WTC11 (cell line): ENCODE data around the gene PITPNM1. TPM values are rescaled to one million over a fixed set of nuclear protein-coding genes. Genes with fewer than 3 reads are reported as not detected.
"Not testable (repeated sequence)": the region's sequence is repeated elsewhere in the genome, so short reads cannot be mapped to it uniquely, and the experiment has no call there.

ENCODE experiments used
- ATAC-seq: fragments of 200-7000 bp; cut with Tn5 transposase; 2 replicates; pipeline ENCODE4 v1.10.0; 2021; ENCODE audit warnings: mild to moderate bottlenecking, moderate library complexity
- CTCF ChIA-PET: fragments of 300-600 bp; sonication (Branson Sonifier 250); formaldehyde crosslinking; loops from one replicate; lab custom pipeline; 2021; ENCODE audit warnings: antibody characterized with exemption; lab: Charles Lee
- POLR2A ChIA-PET: fragments of 350-600 bp; sonication (Branson Sonifier 250); formaldehyde crosslinking; loops from one replicate; lab custom pipeline; 2021; ENCODE audit warnings: antibody characterized with exemption; lab: Charles Lee
- DNase-seq: peaks from one replicate; pipeline ENCODE4 v3.0.0; 2021; ENCODE audit warnings: low spot score
- H3K27ac Mint-ChIP-seq: 2 replicates; pipeline ENCODE4 v1.8.0; 2021; ENCODE audit warnings: mixed read lengths
- H3K27me3 Mint-ChIP-seq: 2 replicates; pipeline ENCODE4 v1.8.0; 2021; ENCODE audit warnings: low read depth, mild to moderate bottlenecking, moderate library complexity, mixed read lengths
- H3K36me3 Mint-ChIP-seq: 2 replicates; pipeline ENCODE4 v1.8.0; 2021; ENCODE audit warnings: mixed read lengths
- H3K4me1 Mint-ChIP-seq: 2 replicates; pipeline ENCODE4 v1.8.0; 2022; ENCODE audit warnings: mixed read lengths
- H3K4me3 Mint-ChIP-seq: 2 replicates; pipeline ENCODE4 v1.8.0; 2021; ENCODE audit warnings: mild to moderate bottlenecking, moderate library complexity, mixed read lengths
- H3K9me3 Mint-ChIP-seq: 2 replicates; pipeline ENCODE4 v1.8.0; 2021; ENCODE audit warnings: mixed read lengths
- AR ChIP-seq: fragments of 250-450 bp; sonication (Bioruptor Pico); IDR thresholded peaks from 2 replicates; pipeline ENCODE4 v1.9.0; 2021; ENCODE audit warnings: mild to moderate bottlenecking
- ATF1 ChIP-seq: sonication (generic); formaldehyde crosslinking; IDR thresholded peaks from 2 replicates; pipeline ENCODE4 v1.8.1; 2023; ENCODE audit warnings: mild to moderate bottlenecking, moderate library complexity, missing genetic modification reagents
- CREM ChIP-seq: sonication (generic); formaldehyde crosslinking; IDR thresholded peaks from 2 replicates; pipeline ENCODE4 v1.8.1; 2022; ENCODE audit warnings: mild to moderate bottlenecking, missing genetic modification reagents, moderate library complexity
- FOXK1 ChIP-seq: sonication (generic); formaldehyde crosslinking; IDR thresholded peaks from 2 replicates; pipeline ENCODE4 v1.8.0; 2022; ENCODE audit warnings: mild to moderate bottlenecking, moderate library complexity, missing genetic modification reagents
- FOXP4 ChIP-seq: sonication (generic); formaldehyde crosslinking; IDR thresholded peaks from 2 replicates; pipeline ENCODE4 v1.8.0; 2022; ENCODE audit warnings: mild to moderate bottlenecking, missing genetic modification reagents
- GTF2I ChIP-seq: fragments of 250-450 bp; sonication (Bioruptor Pico); conservative IDR thresholded peaks from 2 replicates; pipeline ENCODE4 v1.4.0; 2021; ENCODE audit warnings: mild to moderate bottlenecking
- JAZF1 ChIP-seq: fragments of 250-450 bp; sonication (Bioruptor Pico); IDR thresholded peaks from 2 replicates; pipeline ENCODE4 v1.9.0; 2021; ENCODE audit warnings: moderate library complexity, mild to moderate bottlenecking, inconsistent platforms
- KAT7 ChIP-seq: sonication (generic); formaldehyde crosslinking; IDR thresholded peaks from 2 replicates; pipeline ENCODE4 v1.8.1; 2023; ENCODE audit warnings: missing genetic modification reagents, mild to moderate bottlenecking, borderline replicate concordance
- MXD4 ChIP-seq: fragments of 250-450 bp; sonication (Bioruptor Pico); IDR thresholded peaks from 2 replicates; pipeline ENCODE4 v1.8.0; 2021; ENCODE audit warnings: mild to moderate bottlenecking, moderate library complexity, borderline replicate concordance
- NFYB ChIP-seq: sonication (generic); formaldehyde crosslinking; conservative IDR thresholded peaks from 2 replicates; pipeline ENCODE4 v1.8.0; 2022; ENCODE audit warnings: low read depth, missing genetic modification reagents
- NR1H2 ChIP-seq: sonication (generic); formaldehyde crosslinking; IDR thresholded peaks from 2 replicates; pipeline ENCODE4 v1.9.0; 2021; ENCODE audit warnings: mild to moderate bottlenecking, moderate library complexity, missing genetic modification reagents
- PRRX2 ChIP-seq: fragments of 250-450 bp; sonication (Bioruptor Pico); IDR thresholded peaks from 2 replicates; pipeline ENCODE4 v1.8.0; 2021; ENCODE audit warnings: mild to moderate bottlenecking
- SOX15 ChIP-seq: fragments of 250-450 bp; sonication (Bioruptor Pico); IDR thresholded peaks from 2 replicates; pipeline ENCODE4 v1.9.0; 2021; ENCODE audit warnings: mild to moderate bottlenecking
- TCF7 ChIP-seq: sonication (generic); formaldehyde crosslinking; IDR thresholded peaks from 2 replicates; pipeline ENCODE4 v1.8.0; 2022; ENCODE audit warnings: mild to moderate bottlenecking, low read depth, missing genetic modification reagents, moderate library complexity
- TP53 ChIP-seq: sonication (generic); formaldehyde crosslinking; IDR thresholded peaks from 2 replicates; pipeline ENCODE4 v1.8.1; 2023; ENCODE audit warnings: mild to moderate bottlenecking, missing genetic modification reagents
- USF1 ChIP-seq: sonication (generic); formaldehyde crosslinking; IDR thresholded peaks from 2 replicates; pipeline ENCODE4 v1.8.0; 2022; ENCODE audit warnings: mild to moderate bottlenecking, missing genetic modification reagents
- USF2 ChIP-seq: sonication (generic); formaldehyde crosslinking; IDR thresholded peaks from 2 replicates; pipeline ENCODE4 v1.8.1; 2023; ENCODE audit warnings: mild to moderate bottlenecking, missing genetic modification reagents, moderate library complexity
- ZNF263 ChIP-seq: sonication (generic); formaldehyde crosslinking; IDR thresholded peaks from 2 replicates; pipeline ENCODE4 v1.8.1; 2022; ENCODE audit warnings: low read depth, mild to moderate bottlenecking, moderate library complexity, missing genetic modification reagents
- ZNF317 ChIP-seq: sonication (generic); formaldehyde crosslinking; IDR thresholded peaks from 2 replicates; pipeline ENCODE4 v1.8.1; 2023; ENCODE audit warnings: low read depth, mild to moderate bottlenecking, moderate library complexity, missing genetic modification reagents, borderline replicate concordance
- ZNF423 ChIP-seq: fragments of 250-450 bp; sonication (Bioruptor Pico); IDR thresholded peaks from 2 replicates; pipeline ENCODE4 v2.1.2; 2022; ENCODE audit warnings: mild to moderate bottlenecking, moderate library complexity
- total RNA-seq: library from RNA; stranded (reverse); gene quantifications from 3 replicates; pipeline ENCODE4 v1.2.3, GENCODE V29; 2021

PITPNM1 gene
- total RNA-seq, 1 experiment from 2014 or later, result 55.4 TPM

- TF ChIP-seq AR (CRISPR knock-in tag), result no peak
- TF ChIP-seq FOXK1 (CRISPR knock-in tag), result no peak
Measured at GRCh38 chr11:67551127-67551526, 46.0 kb upstream of the PITPNM1 start (continued).

GRCh38 chr11:67548555-67549110 lies 43.5 kb upstream of the PITPNM1 start:
- Mint-ChIP-seq H3K9me3 (peaks cover 29% of the 10 kb centered on the region), H3K27me3 (peaks cover 21% of the 10 kb centered on the region), H3K27ac (no peak overlapping the region), H3K4me3 (no peak overlapping the region), H3K36me3 (peaks cover 23% of the 10 kb centered on the region), H3K4me1 (no peaks in the 10 kb centered on the region)
- ChIA-PET POLR2A (no interaction called here), CTCF (interaction anchor here (0.6 to 2.3 kb wide), 2 partner anchors 24 to 201 kb away, joined by 3 to 8 read pairs; no protein-coding TSS in a partner anchor)
- ATAC-seq (no peak), DNase-seq (no peak)
- TF ChIP-seq GTF2I (CRISPR knock-in tag) (no peak), ZNF423 (CRISPR knock-in tag) (no peak), CREM (CRISPR knock-in tag) (no peak), ZNF263 (no peak), TP53 (no peak), NR1H2 (CRISPR knock-in tag) (no peak), SOX15 (no peak), USF1 (CRISPR knock-in tag) (no peak), TCF7 (CRISPR knock-in tag) (no peak), MXD4 (CRISPR knock-in tag) (no peak), ATF1 (no peak), PRRX2 (CRISPR knock-in tag) (no peak), KAT7 (no peak)

GRCh38 chr11:67548112-67548511 lies 42.9 kb upstream of the PITPNM1 start:
- H3K4me3 Mint-ChIP-seq, H3K4me1 Mint-ChIP-seq, H3K27ac Mint-ChIP-seq, ATAC-seq, DNase-seq, POLR2A ChIA-PET: not testable (repeated sequence)
- Mint-ChIP-seq H3K36me3 (peaks cover 23% of the 10 kb centered on the region), H3K27me3 (peaks cover 21% of the 10 kb centered on the region), H3K9me3 (peaks cover 29% of the 10 kb centered on the region)
- CTCF ChIA-PET, result interaction anchor here (1.2 to 2.3 kb wide), 2 partner anchors 25 to 146 kb away, joined by 3 to 8 read pairs; partner anchors contain the start of gene PPP1CA

- ATAC-seq, result peak; percentile 74
Measured at GRCh38 chr11:67545280-67545679, 40.1 kb upstream of the PITPNM1 start.

More at GRCh38 chr11:67545280-67545679, 40.1 kb upstream of the PITPNM1 start:
- TF ChIP-seq JAZF1 (CRISPR knock-in tag), result no peak
- no peak for TF ChIP-seq ZNF317 (CRISPR knock-in tag)
- peak; percentile 70; the same call in 1 of the 2 replicates for TF ChIP-seq USF1 (CRISPR knock-in tag)
- TF ChIP-seq FOXP4 (CRISPR knock-in tag), result no peak
- no peak for TF ChIP-seq NFYB (CRISPR knock-in tag)
- peak; percentile 83 for TF ChIP-seq USF2
- TF ChIP-seq, all 79 proteins: peak for 2
- peak; percentile 36 for DNase-seq
- POLR2A ChIA-PET, result interaction anchor here (0.7 to 1.0 kb wide), 2 partner anchors 85 to 495 kb away, joined by 3 to 4 read pairs; partner anchors contain the start of gene NUDT8
- H3K4me1 Mint-ChIP-seq, result peaks cover 6% of the 10 kb centered on the region
- peaks cover 6% of the 10 kb centered on the region for H3K36me3 Mint-ChIP-seq
- H3K27ac Mint-ChIP-seq, result no peak overlapping the region
- peaks cover 8% of the 10 kb centered on the region for H3K9me3 Mint-ChIP-seq
- H3K27me3 Mint-ChIP-seq, result peaks cover 2% of the 10 kb centered on the region
- CTCF ChIA-PET, result interaction anchor here (0.6 to 1.2 kb wide), 11 partner anchors 13 to 209 kb away, joined by 3 to 13 read pairs (median 4); partner anchors contain the start of genes NUDT8 and PPP1CA
- H3K4me3 Mint-ChIP-seq, result no peak overlapping the region
